Kidney epithelial cell (primary cell): ENCODE data around the gene KIF21A. TPM values are rescaled to one million over a fixed set of nuclear protein-coding genes. Genes with fewer than 3 reads are reported as not detected.

Experiments used
- DNase-seq: peaks from one replicate; pipeline ENCODE4 v3.0.0-alpha.2; 2010; ENCODE audit warnings: low read depth
- H3K27me3 ChIP-seq: 2 replicates; pipeline ENCODE4 v1.6.0; 2011; ENCODE audit warnings: low read length; ENCODE audit not compliant: control insufficient read depth, insufficient read depth
- H3K36me3 ChIP-seq: 2 replicates; pipeline ENCODE4 v1.5.1; 2011; ENCODE audit warnings: low read length; ENCODE audit not compliant: control insufficient read depth, insufficient read depth
- H3K4me3 ChIP-seq: 2 replicates; pipeline ENCODE4 v1.5.1; 2011; ENCODE audit warnings: low read depth, mild to moderate bottlenecking, control low read depth, low read length
- total RNA-seq: library from RNA; depleted of rRNA; stranded (reverse); fragments of >200 nt; gene quantifications from 2 replicates; pipeline ENCODE4 v1.2.3, GENCODE V29; 2015
- TF ChIP-seq, protein P1 (sequence below): IDR thresholded peaks from 2 replicates; pipeline ENCODE4 v1.5.1; 2011; ENCODE audit warnings: mild to moderate bottlenecking, moderate library complexity, low read length, control low read depth, inconsistent platforms; ENCODE audit not compliant: insufficient read depth, poor library complexity, severe bottlenecking

The KIF21A gene
- total RNA-seq, 1 donor from 2014 or later, result 17.8 TPM

DNA sequence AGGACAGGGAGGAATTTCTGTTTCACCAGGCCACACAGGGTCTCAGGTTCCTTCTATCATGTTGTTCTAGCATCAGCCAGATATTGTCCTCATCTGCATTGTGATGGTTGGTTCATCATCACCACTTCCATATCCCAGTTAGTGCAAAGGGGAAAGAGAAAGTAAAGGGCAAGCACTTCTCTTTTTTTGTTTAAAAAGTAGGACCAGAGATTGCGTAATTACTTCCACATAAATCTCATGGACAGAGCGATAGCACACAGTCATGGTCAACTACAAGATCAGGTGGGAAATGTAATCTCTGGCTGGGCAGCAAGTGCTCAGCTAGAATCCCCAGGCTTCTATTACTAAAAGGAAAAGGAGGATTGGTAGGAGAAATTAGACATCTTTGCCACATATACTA is 155.1 kb downstream of the KIF21A start:
- no peaks in the 10 kb centered on the region for H3K27me3 ChIP-seq
- TF ChIP-seq, protein P1, sequence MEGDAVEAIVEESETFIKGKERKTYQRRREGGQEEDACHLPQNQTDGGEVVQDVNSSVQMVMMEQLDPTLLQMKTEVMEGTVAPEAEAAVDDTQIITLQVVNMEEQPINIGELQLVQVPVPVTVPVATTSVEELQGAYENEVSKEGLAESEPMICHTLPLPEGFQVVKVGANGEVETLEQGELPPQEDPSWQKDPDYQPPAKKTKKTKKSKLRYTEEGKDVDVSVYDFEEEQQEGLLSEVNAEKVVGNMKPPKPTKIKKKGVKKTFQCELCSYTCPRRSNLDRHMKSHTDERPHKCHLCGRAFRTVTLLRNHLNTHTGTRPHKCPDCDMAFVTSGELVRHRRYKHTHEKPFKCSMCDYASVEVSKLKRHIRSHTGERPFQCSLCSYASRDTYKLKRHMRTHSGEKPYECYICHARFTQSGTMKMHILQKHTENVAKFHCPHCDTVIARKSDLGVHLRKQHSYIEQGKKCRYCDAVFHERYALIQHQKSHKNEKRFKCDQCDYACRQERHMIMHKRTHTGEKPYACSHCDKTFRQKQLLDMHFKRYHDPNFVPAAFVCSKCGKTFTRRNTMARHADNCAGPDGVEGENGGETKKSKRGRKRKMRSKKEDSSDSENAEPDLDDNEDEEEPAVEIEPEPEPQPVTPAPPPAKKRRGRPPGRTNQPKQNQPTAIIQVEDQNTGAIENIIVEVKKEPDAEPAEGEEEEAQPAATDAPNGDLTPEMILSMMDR, result no peak
- no peaks in the 10 kb centered on the region for H3K36me3 ChIP-seq
- no peak for DNase-seq
- H3K4me3 ChIP-seq, result no peak overlapping the region

DNA sequence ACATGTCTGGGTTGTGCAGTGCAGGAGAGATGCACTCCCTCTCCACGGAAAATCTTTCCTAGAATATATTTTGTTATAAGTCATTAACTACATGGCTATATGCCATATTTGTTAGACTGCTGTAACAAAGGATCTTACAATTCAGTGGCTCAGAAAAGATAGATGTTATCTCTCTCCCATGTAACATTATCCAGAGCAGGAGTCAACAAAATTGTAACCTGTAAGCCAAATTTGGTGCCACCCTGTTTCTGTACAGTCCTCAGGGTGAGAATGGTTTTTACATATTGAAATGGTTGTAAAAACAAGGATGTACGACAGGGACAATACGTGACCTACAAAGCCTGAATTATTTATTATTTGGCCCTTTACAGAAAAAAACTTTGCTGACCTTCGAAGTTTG is 155.5 kb downstream of the KIF21A start:
- Histone ChIP-seq H3K36me3 (no peaks in the 10 kb centered on the region), H3K27me3 (no peaks in the 10 kb centered on the region), H3K4me3 (no peak overlapping the region)
- DNase-seq, result no peak
- TF ChIP-seq, protein P1, result no peak

DNA sequence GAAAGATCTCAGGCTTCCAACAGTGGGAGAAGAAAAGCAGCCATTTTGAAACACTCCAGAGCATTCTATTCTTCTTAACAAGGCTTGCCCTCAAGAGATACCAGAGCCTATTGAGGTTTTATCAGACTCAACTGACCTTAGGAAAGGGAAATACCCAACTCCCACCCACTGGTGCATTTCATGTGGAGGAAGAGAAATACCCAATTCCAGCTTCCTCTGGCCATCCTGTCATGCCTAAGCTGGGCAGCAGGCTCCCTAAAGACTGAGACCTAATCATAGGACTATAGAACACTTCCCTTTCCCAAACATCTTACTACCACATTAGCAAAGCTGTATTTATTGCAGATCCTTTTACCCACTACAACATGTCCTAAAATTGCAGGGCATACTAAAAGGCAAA is 164.5 kb downstream of the KIF21A start:
- TF ChIP-seq, protein P1, result no peak
- no peaks in the 10 kb centered on the region for H3K27me3 ChIP-seq
- no peaks in the 10 kb centered on the region for H3K36me3 ChIP-seq
- no peak overlapping the region for H3K4me3 ChIP-seq
- no peak for DNase-seq

GRCh38 chr12:39277416-39277815 is 165.5 kb downstream of the KIF21A start:
- Histone ChIP-seq H3K27me3 (no peaks in the 10 kb centered on the region), H3K4me3 (no peak overlapping the region), H3K36me3 (no peaks in the 10 kb centered on the region)
- TF ChIP-seq, protein P1, result no peak
- DNase-seq, result no peak

- no peak for DNase-seq
- no peaks in the 10 kb centered on the region for H3K36me3 ChIP-seq
- TF ChIP-seq, protein P1, result no peak
- no peak overlapping the region for H3K4me3 ChIP-seq
- H3K27me3 ChIP-seq, result no peaks in the 10 kb centered on the region
These were observed 167.1 kb downstream of the KIF21A start for GRCh38 chr12:39275846-39276245.

- no peaks in the 10 kb centered on the region for H3K36me3 ChIP-seq
- no peaks in the 10 kb centered on the region for H3K27me3 ChIP-seq
- TF ChIP-seq, protein P1, result peak; percentile 61
- no peak for DNase-seq
- H3K4me3 ChIP-seq, result no peak overlapping the region
These were observed 169.9 kb downstream of the KIF21A start for GRCh38 chr12:39272871-39273655.
